Liver (tissue), 3 donors: Measurements from ENCODE around the gene ADCY2.

Source experiments
- HNF4A ChIP-seq, 2 donors: conservative IDR thresholded peaks; 2 replicates each; pipeline ENCODE4 v1.6.1; 2016; ENCODE audit warnings: antibody characterized with exemption in 2 of 2, mild to moderate bottlenecking in 2 of 2
- JUND ChIP-seq, 2 donors: IDR thresholded peaks; 2 replicates each; pipeline ENCODE4 v1.6.1; 2016; ENCODE audit warnings: antibody characterized with exemption in 2 of 2
- NR2F2 ChIP-seq: IDR thresholded peaks from 2 replicates; pipeline ENCODE4 v1.6.1; 2016; ENCODE audit warnings: antibody characterized with exemption
- TF ChIP-seq, protein P1 (sequence below): fragments of 150-350 bp; IDR thresholded peaks from 2 replicates; pipeline ENCODE4 v1.5.1; 2017; ENCODE audit warnings: improper control_type of control experiment, low read depth, low read length; ENCODE audit not compliant: missing input control
- donor health status: healthy.
- donor health status: healthy.

DNA sequence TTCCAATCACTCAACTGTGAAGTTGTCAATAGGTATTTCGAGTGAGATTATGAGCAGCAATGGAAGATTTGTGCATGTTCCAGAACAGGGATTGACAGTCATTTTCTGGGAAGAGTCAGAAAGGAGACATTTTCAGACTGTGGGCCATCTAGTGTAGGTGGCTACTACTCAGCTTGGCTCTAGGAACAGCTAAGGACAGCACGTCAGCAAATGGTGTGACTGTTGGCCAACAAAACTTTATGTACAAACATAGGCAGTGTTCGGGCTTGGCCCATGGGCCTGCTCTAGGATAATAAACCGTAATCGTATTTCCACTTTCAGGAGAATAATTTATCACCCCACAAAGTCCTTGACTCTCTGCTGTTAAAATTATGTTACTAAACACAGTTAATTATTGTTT lies 143.6 kb downstream of the ADCY2 start:
- no peak for TF ChIP-seq NR2F2
- TF ChIP-seq, protein P1, sequence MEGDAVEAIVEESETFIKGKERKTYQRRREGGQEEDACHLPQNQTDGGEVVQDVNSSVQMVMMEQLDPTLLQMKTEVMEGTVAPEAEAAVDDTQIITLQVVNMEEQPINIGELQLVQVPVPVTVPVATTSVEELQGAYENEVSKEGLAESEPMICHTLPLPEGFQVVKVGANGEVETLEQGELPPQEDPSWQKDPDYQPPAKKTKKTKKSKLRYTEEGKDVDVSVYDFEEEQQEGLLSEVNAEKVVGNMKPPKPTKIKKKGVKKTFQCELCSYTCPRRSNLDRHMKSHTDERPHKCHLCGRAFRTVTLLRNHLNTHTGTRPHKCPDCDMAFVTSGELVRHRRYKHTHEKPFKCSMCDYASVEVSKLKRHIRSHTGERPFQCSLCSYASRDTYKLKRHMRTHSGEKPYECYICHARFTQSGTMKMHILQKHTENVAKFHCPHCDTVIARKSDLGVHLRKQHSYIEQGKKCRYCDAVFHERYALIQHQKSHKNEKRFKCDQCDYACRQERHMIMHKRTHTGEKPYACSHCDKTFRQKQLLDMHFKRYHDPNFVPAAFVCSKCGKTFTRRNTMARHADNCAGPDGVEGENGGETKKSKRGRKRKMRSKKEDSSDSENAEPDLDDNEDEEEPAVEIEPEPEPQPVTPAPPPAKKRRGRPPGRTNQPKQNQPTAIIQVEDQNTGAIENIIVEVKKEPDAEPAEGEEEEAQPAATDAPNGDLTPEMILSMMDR = no peak
- TF ChIP-seq JUND (IDR thresholded peaks at IDR 0.05) = no peak
- no peak for TF ChIP-seq HNF4A (conservative IDR thresholded peaks at IDR 0.05)
